ENCODE data around the gene CXADR.

GRCh38 chr21:17542371-17543011 lies 29.6 kb downstream of the CXADR start:
- no peak; the same call in 1 of the 2 replicates for TF ChIP-seq GATA2 (IDR thresholded peaks at IDR 0.05; ENCODE audit: low read depth, low read length)
- TF ChIP-seq GATA3 (IDR thresholded peaks at IDR 0.05; ENCODE audit: low read depth, low read length), result no peak

All from SH-SY5Y (cell line).